K562 (cell line): ENCODE results near the gene EIF2S3. TPM values are rescaled to one million over a fixed set of nuclear protein-coding genes. Genes with fewer than 3 reads are reported as not detected.

Source experiments
- ATAC-seq: fragments of 200-7000 bp; cut with Tn5 transposase; 3 replicates; pipeline ENCODE4 v1.9.1; 2020; ENCODE audit warnings: moderate library complexity
- BruUV-seq: library from RNA; stranded (reverse); fragments of 400-500 nt; replicated peaks from 2 replicates; lab custom pipeline; 2021; lab: Mats Ljungman, UMichigan
- CTCF ChIA-PET: fragments of 300-600 bp; formaldehyde crosslinking; extraction: SDS; loops from one replicate; lab custom pipeline; 2021; ENCODE audit warnings: low intra/inter-chr PET ratio; lab: Yijun Ruan, JAX
- POLR2A ChIA-PET: fragments of 300-600, 350-650 bp; sonication (Branson Sonifier 250); formaldehyde crosslinking; extraction: SDS; loops from one replicate; lab custom pipeline; 2021; ENCODE audit warnings: antibody characterized with exemption, inconsistent platforms; lab: Yijun Ruan, JAX
- DNase-seq, 4 experiments: peaks; one replicate each; pipeline versions ENCODE4 v3.0.0 to v3.0.0-alpha.2; 2011 to 2018; ENCODE audit warnings: low spot score in 3 of 4, mixed read lengths in 3 of 4; ENCODE audit errors: extremely low read depth in 1 of 4
- FAIRE-seq: peaks from 2 replicates; lab custom pipeline; 2011; peaks lifted over from hg19 to GRCh38; lab: Jason Lieb, UNC
- H2AFZ ChIP-seq: 2 replicates; pipeline ENCODE4 v1.6.0; 2011; ENCODE audit warnings: low read depth, low read length, control low read depth, inconsistent platforms
- H3K27ac ChIP-seq: fragments of 200-600 bp; 3 replicates; pipeline ENCODE4 v1.8.0; 2011; ENCODE audit warnings: low read depth, mild to moderate bottlenecking, control low read depth, inconsistent platforms, low read length, moderate library complexity, mixed read lengths; ENCODE audit errors: extremely low read depth
- H3K27me3 ChIP-seq, 2 experiments: fragments of 300-600 bp in 1 of 2; 2 replicates in 1 of 2; 3 replicates in 1 of 2; pipeline versions ENCODE4 v1.6.0 to v1.8.0; 2011; ENCODE audit warnings: inconsistent platforms in 2 of 2, low read length in 2 of 2, mild to moderate bottlenecking in 1 of 2, mixed read lengths in 1 of 2, moderate library complexity in 1 of 2; ENCODE audit not compliant: control insufficient read depth in 2 of 2, insufficient read depth in 2 of 2
- H3K36me3 ChIP-seq: fragments of 300-600 bp; 3 replicates; pipeline ENCODE4 v1.8.0; 2011; ENCODE audit warnings: mild to moderate bottlenecking, low read length, inconsistent platforms; ENCODE audit not compliant: control insufficient read depth, insufficient read depth
- H3K4me1 ChIP-seq, 2 experiments: fragments of 200-600 bp in 1 of 2; replicated peaks in 1 of 2; 2 replicates in 1 of 2; 3 replicates in 1 of 2; pipeline versions ENCODE4 v1.5.1 to v1.8.0; 2011; ENCODE audit warnings: inconsistent platforms in 2 of 2, low read length in 2 of 2, mild to moderate bottlenecking in 1 of 2, mixed read lengths in 1 of 2, moderate library complexity in 1 of 2; ENCODE audit not compliant: control insufficient read depth in 2 of 2, insufficient read depth in 2 of 2
- H3K4me2 ChIP-seq: 2 replicates; pipeline ENCODE4 v1.6.1; 2011; ENCODE audit warnings: low read length, control low read depth, inconsistent platforms, mixed read lengths; ENCODE audit not compliant: insufficient read depth
- H3K4me3 ChIP-seq: fragments of 200-600 bp; sonication (generic), shearing (Covaris generic); 2 replicates; pipeline ENCODE4 v1.5.1; 2016; ENCODE audit warnings: control low read depth, inconsistent platforms
- H3K79me2 ChIP-seq: fragments of 200-600 bp; 3 replicates; pipeline ENCODE4 v1.8.0; 2011; ENCODE audit warnings: low read length, inconsistent platforms; ENCODE audit not compliant: control insufficient read depth, insufficient read depth
- H3K9ac ChIP-seq, 2 experiments: 2 replicates each; pipeline versions ENCODE4 v1.6.0 to v1.6.1; 2011; ENCODE audit warnings: low read depth in 2 of 2, low read length in 2 of 2, control low read depth in 1 of 2, inconsistent platforms in 1 of 2, mild to moderate bottlenecking in 1 of 2, mixed read lengths in 1 of 2; ENCODE audit not compliant: insufficient read depth in 1 of 2
- H3K9me1 ChIP-seq: one replicate; pipeline ENCODE4 v1.6.0; 2011; ENCODE audit warnings: inconsistent platforms, mild to moderate bottlenecking, low read length, moderate library complexity; ENCODE audit not compliant: control insufficient read depth, insufficient read depth
- H3K9me3 ChIP-seq: replicated peaks from 2 replicates; pipeline ENCODE4 v1.5.1; 2011; ENCODE audit warnings: low read depth, low read length, inconsistent platforms; ENCODE audit not compliant: control insufficient read depth, insufficient read depth
- H4K20me1 ChIP-seq: replicated peaks from 2 replicates; pipeline ENCODE4 v1.6.1; 2011; ENCODE audit warnings: low read length, inconsistent platforms, mixed read lengths; ENCODE audit not compliant: control insufficient read depth, insufficient read depth
- HNRNPK ChIP-seq: fragments of 200-400 bp; formaldehyde crosslinking; IDR thresholded peaks from one replicate; pipeline ENCODE4 v1.6.1; 2018; ENCODE audit warnings: mild to moderate bottlenecking, low read depth, low read length; ENCODE audit not compliant: poor library complexity, severe bottlenecking
- PATZ1 ChIP-seq: fragments of 250-450 bp; sonication (Bioruptor Pico); IDR thresholded peaks from 2 replicates; pipeline ENCODE4 v1.5.0; 2020; ENCODE audit warnings: mild to moderate bottlenecking, borderline replicate concordance
- RBM14 ChIP-seq: fragments of 200-400 bp; formaldehyde crosslinking; IDR thresholded peaks from 2 replicates; pipeline ENCODE4 v1.6.1; 2018; ENCODE audit warnings: low read depth, mild to moderate bottlenecking, low read length, moderate library complexity, borderline replicate concordance; ENCODE audit not compliant: insufficient read depth
- ZBTB40 ChIP-seq, 2 experiments: fragments of 450-650 bp in 1 of 2; sonication (generic) in 1 of 2; formaldehyde crosslinking in 1 of 2; IDR thresholded peaks; 2 replicates each; pipeline versions ENCODE4 v1.7.1 to v1.9.0; 2016 to 2022; ENCODE audit warnings: inconsistent platforms in 1 of 2, mild to moderate bottlenecking in 1 of 2, missing genetic modification reagents in 1 of 2
- ZFX ChIP-seq: sonication (generic); formaldehyde crosslinking; IDR thresholded peaks from 2 replicates; pipeline ENCODE4 v1.8.0; 2022; ENCODE audit warnings: mild to moderate bottlenecking, missing genetic modification reagents, moderate library complexity
- WGBS: fragments of 100-300 bp; shearing (Covaris generic); methylation state at CpG from one replicate; pipeline ENCODE4 v1.1.6; 2016; ENCODE audit warnings: low coverage, mixed read lengths; ENCODE audit not compliant: insufficient coverage; ENCODE audit errors: missing lambda C conversion rate; 5-methylcytosine and 5-hydroxymethylcytosine counted together
- in situ Hi-C: fragments of 300-500 bp; cut with MboI; formaldehyde crosslinking; loops from 4 replicates; pipeline ENCODE4 v1.15.0; 2018; ENCODE audit warnings: inconsistent platforms, mixed read lengths
- intact Hi-C: fragments of 100-400 bp; cut with micrococcal nuclease; formaldehyde crosslinking; loops from 2 replicates; pipeline ENCODE4 v1.14.2; 2022
- polyA plus RNA-seq, 8 experiments: library from polyadenylated mRNA; depleted of rRNA in 4 of 8; stranded (reverse) in 5 of 8; unstranded in 3 of 8; fragments of >200 nt; fragmentation: Nextera tagmentation in 2 of 8; fragmentation: Illumina TruSeq in 1 of 8; extraction: Ambion mirVana in 2 of 8; extraction: Trizol in 1 of 8; gene quantifications; 2 replicates each; pipeline versions ENCODE4 v1.2.1 to v1.2.3, GENCODE V29; 2011 to 2014; ENCODE audit warnings: inconsistent platforms in 1 of 8, missing spikeins in 1 of 8
- total RNA-seq, 7 experiments: library from RNA; depleted of rRNA in 6 of 7; stranded (reverse); fragments of >200 nt in 6 of 7; fragmentation: Illumina TruSeq in 2 of 7; extraction: Trizol in 2 of 7; gene quantifications; 2 replicates each; pipeline versions ENCODE4 v1.2.1 to v1.2.3, GENCODE V29; 2011 to 2021; ENCODE audit warnings: low replicate concordance in 1 of 7

EIF2S3 gene
- total and polyA plus RNA-seq, 9 of the 15 experiments (the other 6 are each of a cell fraction or from before 2014, with no cell fraction given): 148 to 439 (median 275) TPM

- TF ChIP-seq PATZ1 (CRISPR knock-in tag) (no peak), RBM14 (no peak), ZFX (CRISPR knock-in tag) (no peak)
Measured at GRCh38 chrX:24097741-24098260, 43.0 kb downstream of the EIF2S3 start (continued).

GRCh38 chrX:24098932-24099331 is 44.2 kb downstream of the EIF2S3 start:
- ChIA-PET POLR2A (interaction anchor here (0.7 kb wide), 2 partner anchors 19 to 428 kb away, joined by 3 to 5 read pairs; no protein-coding TSS in a partner anchor), CTCF (no interaction called here)
- peaks cover 0 to 7% of the 10 kb centered on the region in 2 experiments; a peak in 3 of 5 replicates for H3K4me1 ChIP-seq
- H3K27me3 ChIP-seq: no peaks in the 10 kb centered on the region
- no peaks in the 10 kb centered on the region for H3K9me3 ChIP-seq
- FAIRE-seq (no peak), ATAC-seq (no peak), DNase-seq (no peak)
- no TSS peak for BruUV-seq
- no peaks in the 10 kb centered on the region for H3K79me2 ChIP-seq
- WGBS: 71% methylated on average over 1 of the region's 1 CpG
- H3K36me3 ChIP-seq: no peaks in the 10 kb centered on the region
- H4K20me1 ChIP-seq: no peaks in the 10 kb centered on the region
- in situ Hi-C loops (no loop called here), intact Hi-C loops (no loop called here)
- H3K4me2 ChIP-seq: no peak overlapping the region
- H3K27ac ChIP-seq: no peak overlapping the region
- H3K9ac ChIP-seq: no peak overlapping the region
- no peak overlapping the region for H3K4me3 ChIP-seq
- TF ChIP-seq HNRNPK: no peak
- TF ChIP-seq ZBTB40 (IDR thresholded peaks at IDR 0.05): peak; percentile 42; the same call in 1 of the 2 replicates
- TF ChIP-seq ZBTB40 (CRISPR knock-in tag; IDR thresholded peaks at IDR 0.05): no peak
- TF ChIP-seq, all 486 proteins: peak for 1
- no peaks in the 10 kb centered on the region for H3K9me1 ChIP-seq
- H2AFZ ChIP-seq: no peak overlapping the region
